Left ventricle myocardium superior (tissue), 1 donor: ENCODE data around the gene PSMB9. TPM values are rescaled to one million over a fixed set of nuclear protein-coding genes. Genes with fewer than 3 reads are reported as not detected.

Source experiments
- ATAC-seq: fragments of 200-7000 bp; cut with Tn5 transposase; one replicate; pipeline ENCODE4 v1.9.1; 2020; ENCODE audit warnings: mild to moderate bottlenecking, moderate library complexity
- DNase-seq: peaks from one replicate; pipeline ENCODE4 v3.0.0-alpha.2; 2020
- intact Hi-C: fragments of 100-400 bp; cut with micrococcal nuclease; formaldehyde crosslinking; loops from one replicate; pipeline ENCODE4 v1.11.0; 2022
- total RNA-seq: library from RNA; stranded (reverse); fragmentation: NEBNext Ultra II Directional; extraction: Animal tissue kit (Norgen Biotek cat#: 25700); gene quantifications from one replicate; pipeline ENCODE4 v1.2.1, GENCODE V29; 2021
- donor health status: DM: no; HTN: yes; CAD: no; lungs with severe emphysema.

The PSMB9 gene
- total RNA-seq, 1 donor from 2014 or later, result 16.3 TPM

DNA sequence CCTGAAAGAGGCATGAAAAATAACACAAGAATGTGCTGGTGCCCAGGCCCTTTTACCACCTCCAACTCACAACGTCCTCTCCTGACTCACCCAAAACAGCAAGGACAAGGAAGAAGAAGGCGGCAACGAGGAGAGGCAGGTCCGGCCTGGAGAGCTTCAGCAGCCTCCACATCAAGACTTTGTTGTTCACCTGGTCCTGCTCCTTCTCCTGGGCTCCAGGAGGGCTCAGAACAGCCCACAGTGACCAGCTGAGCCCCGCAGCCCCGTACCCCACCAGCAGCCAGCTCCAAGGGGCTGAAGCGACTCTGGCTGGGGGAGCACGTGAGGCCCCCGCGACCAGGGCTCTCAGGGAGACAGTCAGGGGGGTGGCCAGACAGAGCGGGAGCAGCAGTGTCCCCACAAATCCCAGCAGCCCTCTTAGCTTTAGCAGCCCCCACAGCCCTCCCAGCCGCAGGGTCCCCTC is 16.3 kb upstream of the PSMB9 start:
- intact Hi-C loops, result loop anchor here (5.0 kb wide), 1 partner anchor 35 kb away; no protein-coding TSS in a partner anchor
- ATAC-seq (no peak), DNase-seq (no peak)

DNA sequence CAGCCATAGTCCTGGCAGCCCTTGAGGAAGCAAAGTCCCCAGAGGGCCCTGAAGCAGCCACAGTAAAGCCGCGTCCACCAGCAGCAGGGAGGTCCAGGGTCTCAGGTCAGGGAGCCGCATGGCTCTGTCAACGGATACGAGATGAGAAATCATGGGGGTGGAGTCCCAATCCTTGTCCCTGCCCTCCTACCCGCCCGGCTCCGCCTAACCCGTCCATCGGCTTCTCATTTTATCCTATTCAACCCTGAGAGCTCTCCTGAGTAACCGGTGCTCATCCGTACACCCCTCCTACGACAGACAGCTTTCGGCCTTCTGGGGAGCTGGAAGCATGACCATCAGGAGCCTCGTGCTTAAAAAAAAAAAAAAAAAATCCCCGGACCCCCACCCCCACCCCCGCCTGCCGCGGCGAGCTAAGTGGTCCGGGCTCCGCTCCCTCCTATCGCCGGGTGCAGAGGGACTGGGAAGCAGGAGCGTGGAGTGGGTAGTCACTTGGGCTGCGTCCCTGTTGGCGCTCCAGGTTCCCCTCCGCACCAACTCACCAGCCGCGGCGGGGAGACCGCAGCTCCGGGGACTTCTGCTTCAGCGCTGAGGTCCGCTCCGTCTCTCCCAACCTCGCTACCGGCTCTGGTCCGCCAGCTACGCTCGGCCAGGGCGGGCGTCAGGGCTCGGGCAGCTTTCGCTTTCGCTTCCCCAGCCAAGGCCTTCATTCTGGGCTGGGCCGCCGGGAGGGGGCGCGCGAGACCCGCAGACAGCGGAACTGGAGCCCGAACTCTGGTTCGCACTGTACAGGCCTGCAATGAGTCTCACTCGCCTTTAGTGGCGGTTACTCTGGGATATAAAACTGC is 15.7 kb upstream of the PSMB9 start, which contains the start of gene TAP2:
TAP2 (minus strand) TSS at position 626 of the 845 bp plus-strand sequence; CDS start at position 120, 506 bp downstream.
- peak; percentile 98 for DNase-seq
- ATAC-seq, result peak; percentile 97
- intact Hi-C loops, result loop anchor here (5.0 kb wide), 1 partner anchor 34 kb away; no protein-coding TSS in a partner anchor

GRCh38 chr6:32839356-32839755 is 14.6 kb upstream of the PSMB9 start:
- no peak for DNase-seq
- no peak for ATAC-seq
- intact Hi-C loops, result loop anchor here (5.0 kb wide), 1 partner anchor 33 kb away; no protein-coding TSS in a partner anchor

DNA sequence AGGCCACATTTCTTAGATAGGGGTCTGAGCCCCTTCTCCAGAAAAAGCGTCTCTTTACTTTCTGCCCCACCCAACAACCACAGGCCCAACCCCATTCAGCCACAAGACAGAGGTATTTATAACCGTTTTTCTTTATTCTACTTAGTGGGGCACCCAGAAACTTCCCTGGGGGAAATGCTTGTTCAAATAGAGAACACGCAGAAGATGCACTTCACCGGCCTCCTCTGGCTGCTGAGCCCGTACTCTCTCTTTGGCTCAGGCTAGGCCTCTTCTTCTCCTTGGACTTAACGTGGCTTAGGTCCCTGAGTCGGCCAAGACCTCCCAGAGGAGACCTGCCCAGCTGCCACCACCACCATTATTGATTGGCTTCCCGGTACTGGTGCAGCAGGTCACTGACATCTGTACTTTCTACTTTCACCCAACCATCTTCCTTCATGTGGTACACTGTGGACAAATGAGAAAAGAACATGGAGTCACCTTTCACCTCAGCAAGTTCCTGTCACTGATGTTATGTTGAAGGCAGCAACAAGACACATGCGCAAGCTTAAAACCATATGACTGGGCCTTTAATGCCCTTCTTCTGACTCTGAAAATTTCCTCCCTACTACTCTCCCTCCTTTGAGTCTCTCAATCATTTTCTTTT is 13.3 kb upstream of the PSMB9 start:
- ATAC-seq (no peak), DNase-seq (no peak)
- intact Hi-C loops, result no loop called here

GRCh38 chr6:32842021-32842650 is 11.9 kb upstream of the PSMB9 start:
- intact Hi-C loops, result no loop called here
- DNase-seq (no peak), ATAC-seq (no peak)

GRCh38 chr6:32842690-32843089 is 11.3 kb upstream of the PSMB9 start:
- no peak for ATAC-seq
- intact Hi-C loops, result no loop called here
- DNase-seq, result no peak

DNA sequence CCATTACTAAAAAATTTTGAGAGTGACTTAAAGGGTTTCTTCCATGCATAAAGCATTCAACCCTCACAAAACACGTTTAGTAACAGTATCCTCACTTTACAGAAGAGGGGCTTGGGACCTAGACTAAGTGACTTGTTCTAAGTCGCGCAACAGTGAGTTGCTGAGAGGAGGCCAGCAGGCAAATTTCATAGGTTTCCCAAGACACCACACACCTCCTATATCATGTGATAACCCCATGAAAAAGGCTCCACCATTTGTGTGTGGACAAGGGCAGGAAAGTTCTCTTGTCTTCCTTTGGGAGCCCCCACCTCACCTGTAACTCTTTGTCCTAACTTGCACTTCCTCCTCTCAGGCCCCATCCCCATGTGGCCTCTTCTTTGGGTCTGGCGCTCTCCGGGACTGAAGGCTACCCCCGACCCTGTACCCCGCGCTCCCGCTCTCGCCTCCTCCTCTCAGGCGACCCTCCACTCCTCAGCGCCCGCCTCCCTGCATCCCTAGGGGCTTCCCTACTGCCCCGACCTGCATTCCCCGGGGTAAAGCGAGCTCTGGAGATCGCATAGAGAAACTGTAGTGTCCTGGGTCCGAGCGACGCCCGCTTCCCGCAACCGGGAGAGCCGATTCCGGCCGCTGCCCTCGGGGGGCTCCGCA is 10.5 kb upstream of the PSMB9 start:
- DNase-seq (no peak), ATAC-seq (no peak)
- intact Hi-C loops, result no loop called here

- ATAC-seq (peak; percentile 97), DNase-seq (peak; percentile 96)
- intact Hi-C loops, result no loop called here
These were observed 9.8 kb upstream of the PSMB9 start, which contains the start of gene PSMB8 for GRCh38 chr6:32843979-32844838. Gene PSMB8 (minus strand): TSS chr6:32844047. CDS start chr6:32843996, 51 bp downstream.

GRCh38 chr6:32844839-32845383 is 9.1 kb upstream of the PSMB9 start:
- intact Hi-C loops, result no loop called here
- no peak for ATAC-seq

DNA sequence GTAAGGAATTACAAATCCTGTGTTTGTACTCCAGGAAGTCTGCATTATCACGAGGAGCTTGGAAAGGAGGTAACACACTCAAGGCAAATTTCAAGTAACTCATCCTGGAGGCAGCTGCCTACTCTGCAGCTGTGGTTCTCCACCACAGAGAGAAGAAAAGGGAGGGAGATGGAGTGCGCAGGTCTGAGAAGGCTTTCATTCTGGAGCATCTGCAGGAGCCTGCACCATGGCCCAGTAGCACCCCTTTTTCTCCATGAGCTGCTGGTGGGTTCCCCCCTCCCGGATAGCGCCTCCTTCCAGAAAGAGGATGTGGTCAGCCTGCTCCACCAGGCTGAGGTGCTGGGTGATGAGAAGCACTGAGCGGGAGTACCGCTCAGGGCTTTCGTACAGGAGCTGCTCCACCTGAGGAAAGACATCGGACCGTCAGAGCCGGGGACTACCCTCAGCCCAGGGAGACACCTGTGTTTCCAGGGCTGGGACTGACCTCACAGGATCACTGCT is 8.6 kb upstream of the PSMB9 start:
- DNase-seq (no peak), ATAC-seq (no peak)
- intact Hi-C loops, result no loop called here

More at GRCh38 chr6:32844839-32845383, 9.1 kb upstream of the PSMB9 start:
- DNase-seq, result no peak

DNA sequence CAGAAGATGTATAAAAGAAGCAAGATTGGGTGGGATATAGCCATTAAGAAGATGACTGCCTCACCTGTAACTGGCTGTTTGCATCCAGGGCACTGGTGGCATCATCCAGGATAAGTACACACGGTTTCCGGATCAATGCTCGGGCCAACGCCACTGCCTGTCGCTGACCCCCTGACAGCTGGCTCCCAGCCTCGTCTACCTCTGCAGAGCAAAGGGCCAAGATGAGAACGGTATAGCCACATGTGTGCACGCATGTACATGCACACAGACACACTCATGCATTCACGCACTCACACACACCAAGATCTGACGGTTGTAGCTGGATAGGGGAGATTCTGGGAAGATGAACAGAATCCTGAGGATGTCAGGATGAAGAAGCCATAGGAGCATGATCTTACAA is 7.0 kb upstream of the PSMB9 start:
- ATAC-seq, result no peak
- intact Hi-C loops, result no loop called here
- no peak for DNase-seq

DNA sequence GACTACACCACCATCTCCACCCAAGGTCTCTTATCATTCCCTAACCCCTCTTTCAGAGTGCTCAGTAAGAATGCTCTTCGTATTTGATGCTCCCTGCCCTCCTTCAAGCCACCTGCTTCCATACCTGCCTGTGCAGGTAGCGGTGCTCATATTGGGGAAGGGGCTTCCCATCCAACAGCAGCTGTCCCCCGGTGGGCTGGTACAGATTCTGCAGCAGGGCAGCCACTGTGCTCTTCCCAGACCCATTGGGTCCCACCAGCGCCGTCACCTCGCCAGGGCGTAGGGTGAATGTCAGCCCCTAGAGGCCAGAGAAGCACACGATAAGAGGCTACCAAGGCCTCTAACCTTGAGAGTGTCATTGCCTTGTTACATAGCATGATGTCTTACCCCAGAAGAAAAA is 6.2 kb upstream of the PSMB9 start:
- intact Hi-C loops, result no loop called here
- DNase-seq, result no peak
- no peak for ATAC-seq

- ATAC-seq, result no peak
- intact Hi-C loops, result no loop called here
- no peak for DNase-seq
These were observed 4.9 kb upstream of the PSMB9 start for GRCh38 chr6:32849126-32849525.

DNA sequence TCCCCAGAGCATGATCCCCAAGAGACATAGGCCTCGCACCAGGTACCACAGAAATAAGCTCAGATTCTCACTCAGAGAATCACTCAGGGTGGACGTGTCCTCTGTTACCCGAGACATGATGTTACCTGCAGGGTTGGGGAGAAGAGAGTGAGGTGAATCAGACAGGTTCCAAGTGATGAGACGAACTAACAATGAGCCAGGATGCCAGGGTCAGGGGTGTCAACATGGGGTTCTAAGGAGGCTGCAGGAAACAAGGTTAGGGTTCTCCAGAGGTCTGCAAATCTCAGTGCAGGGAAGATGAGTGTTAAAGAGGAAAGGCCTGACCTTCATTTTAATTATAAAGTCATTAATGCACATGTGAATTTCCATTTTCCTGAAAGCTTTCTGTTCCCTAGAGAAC is 3.0 kb upstream of the PSMB9 start:
- ATAC-seq (no peak), DNase-seq (no peak)
- intact Hi-C loops, result no loop called here

GRCh38 chr6:32852018-32852843 is 1.8 kb upstream of the PSMB9 start:
- intact Hi-C loops, result no loop called here
- ATAC-seq (peak; percentile 4), DNase-seq (peak; percentile 53)

DNA sequence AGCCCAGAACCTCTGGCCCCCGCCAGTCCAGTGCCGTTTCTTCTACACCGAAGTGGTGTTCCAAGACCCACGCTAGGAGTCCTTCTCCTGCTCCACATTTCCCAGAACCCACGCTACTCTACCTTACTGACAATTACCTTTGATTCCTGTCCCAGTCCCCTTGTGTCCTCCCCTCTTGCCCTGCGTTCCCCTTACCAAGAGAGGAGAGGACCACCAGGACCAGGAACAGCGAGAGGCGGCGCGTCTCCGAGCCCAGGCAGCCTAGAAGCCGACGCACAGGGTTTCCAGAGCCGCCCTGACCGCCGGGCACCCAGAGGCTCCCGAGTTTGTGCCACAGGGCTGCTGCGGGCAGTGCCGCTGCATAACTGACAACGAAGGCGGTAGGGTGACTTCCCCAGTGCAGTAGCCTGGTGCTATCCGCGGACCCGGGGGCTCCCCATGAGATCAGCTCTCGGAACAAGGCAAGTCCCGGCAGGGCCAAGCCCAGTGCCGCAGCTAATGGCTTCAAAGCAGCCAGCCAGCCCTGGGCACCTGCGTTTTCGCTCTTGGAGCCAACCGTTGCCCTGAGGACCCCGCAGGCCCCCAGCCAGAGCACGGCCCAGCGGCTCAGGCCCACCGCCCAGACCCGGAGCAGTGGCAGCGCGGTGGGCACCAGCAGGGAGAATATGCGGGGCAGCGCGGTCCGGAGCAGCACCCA is 1.0 kb upstream of the PSMB9 start:
- intact Hi-C loops, result no loop called here
- DNase-seq (peak; percentile 62), ATAC-seq (peak; percentile 40)
